Neural progenitor cell (in vitro differentiated cells): ENCODE data around the gene USP48. TPM values are rescaled to one million over a fixed set of nuclear protein-coding genes. Genes with fewer than 3 reads are reported as not detected.
A peak's percentile ranks its signal among the peaks of the same experiment; 100 is the strongest.

Experiments used
- DNase-seq: peaks from one replicate; pipeline ENCODE4 v3.0.0-alpha.2; 2016; ENCODE audit warnings: low spot score
- H2AFZ ChIP-seq: fragments of 200-600 bp; sonication (generic); replicated peaks from 2 replicates; pipeline ENCODE4 v1.6.1; 2016; ENCODE audit warnings: antibody characterized with exemption
- H3F3A ChIP-seq: fragments of 200-600 bp; sonication (generic); 2 replicates; pipeline ENCODE4 v1.6.1; 2016; ENCODE audit warnings: antibody characterized with exemption, low read depth
- H3K27ac ChIP-seq: fragments of 200-600 bp; sonication (generic); 2 replicates; pipeline ENCODE4 v1.5.1; 2016; ENCODE audit warnings: mild to moderate bottlenecking
- H3K27me3 ChIP-seq: fragments of 200-600 bp; sonication (generic); 2 replicates; pipeline ENCODE4 v1.6.1; 2016; ENCODE audit warnings: mild to moderate bottlenecking, moderate library complexity
- H3K36me3 ChIP-seq: fragments of 200-600 bp; sonication (generic); 2 replicates; pipeline ENCODE4 v1.5.1; 2016
- H3K4me1 ChIP-seq: fragments of 200-600 bp; sonication (generic); 2 replicates; pipeline ENCODE4 v1.6.1; 2016; ENCODE audit warnings: mixed run types
- H3K4me2 ChIP-seq: fragments of 200-600 bp; sonication (generic); 2 replicates; pipeline ENCODE4 v1.6.1; 2016
- H3K4me3 ChIP-seq: fragments of 200-600 bp; sonication (generic); 2 replicates; pipeline ENCODE4 v1.5.1; 2016
- H3K79me2 ChIP-seq: fragments of 200-600 bp; sonication (generic); 2 replicates; pipeline ENCODE4 v1.6.1; 2016; ENCODE audit warnings: low read depth
- H3K9ac ChIP-seq: fragments of 200-600 bp; sonication (generic); 2 replicates; pipeline ENCODE4 v1.6.1; 2016
- H3K9me3 ChIP-seq: fragments of 200-600 bp; sonication (generic); 2 replicates; pipeline ENCODE4 v1.5.1; 2016; ENCODE audit warnings: low read depth
- H4K20me1 ChIP-seq: fragments of 200-600 bp; sonication (generic); 2 replicates; pipeline ENCODE4 v1.6.1; 2016; ENCODE audit warnings: low read depth
- H3K27ac Mint-ChIP-seq: 3 replicates; pipeline ENCODE4 v1.8.0; 2021; ENCODE audit warnings: mixed read lengths
- H3K27me3 Mint-ChIP-seq: 2 replicates; pipeline ENCODE4 v1.8.0; 2022; ENCODE audit warnings: low read depth, mild to moderate bottlenecking, inconsistent platforms, moderate library complexity, mixed read lengths; ENCODE audit not compliant: insufficient read depth
- H3K36me3 Mint-ChIP-seq: 3 replicates; pipeline ENCODE4 v1.8.0; 2021; ENCODE audit warnings: mixed read lengths
- H3K4me1 Mint-ChIP-seq: 3 replicates; pipeline ENCODE4 v1.8.0; 2021; ENCODE audit warnings: mixed read lengths
- H3K4me3 Mint-ChIP-seq: 3 replicates; pipeline ENCODE4 v1.8.0; 2021; ENCODE audit warnings: mild to moderate bottlenecking, moderate library complexity, mixed read lengths
- H3K9me3 Mint-ChIP-seq: 3 replicates; pipeline ENCODE4 v1.8.0; 2020; ENCODE audit warnings: mixed read lengths
- CTCF ChIP-seq: fragments of 200-600 bp; sonication (generic); IDR thresholded peaks from 2 replicates; pipeline ENCODE4 v1.5.1; 2017; ENCODE audit warnings: antibody characterized with exemption, mild to moderate bottlenecking
- EZH2 ChIP-seq: fragments of 200-600 bp; sonication (generic); IDR thresholded peaks from 2 replicates; pipeline ENCODE4 v1.6.1; 2017; ENCODE audit warnings: antibody characterized with exemption, mild to moderate bottlenecking, moderate library complexity
- EZH2phosphoT487 ChIP-seq: fragments of 200-600 bp; sonication (generic); IDR thresholded peaks from 2 replicates; pipeline ENCODE4 v1.6.1; 2017; ENCODE audit warnings: antibody characterized with exemption
- total RNA-seq: library from RNA; depleted of rRNA; stranded (reverse); fragments of >200 nt; gene quantifications from 2 replicates; pipeline ENCODE4 v1.2.3, GENCODE V29; 2015; ENCODE audit warnings: low replicate concordance

Gene USP48
- total RNA-seq, 1 donor from 2014 or later: 50.3 TPM

GRCh38 chr1:21639594-21640041, 143.3 kb downstream of the USP48 start:
- Histone ChIP-seq H3K36me3 (no peaks in the 10 kb centered on the region), H3K27ac (no peak overlapping the region), H3K4me3 (no peak overlapping the region), H3K79me2 (no peaks in the 10 kb centered on the region), H3F3A (peaks cover 5% of the 10 kb centered on the region), H2AFZ (no peak overlapping the region), H3K9me3 (no peaks in the 10 kb centered on the region), H3K9ac (no peak overlapping the region), H3K4me2 (no peak overlapping the region), H3K4me1 (peaks cover 6% of the 10 kb centered on the region), H4K20me1 (no peaks in the 10 kb centered on the region), H3K27me3 (no peaks in the 10 kb centered on the region)
- Mint-ChIP-seq H3K4me1 (peaks cover 28% of the 10 kb centered on the region), H3K9me3 (no peaks in the 10 kb centered on the region), H3K27ac (no peak overlapping the region), H3K36me3 (no peaks in the 10 kb centered on the region), H3K4me3 (no peak overlapping the region), H3K27me3 (peaks cover 10% of the 10 kb centered on the region)
- DNase-seq: no peak
- TF ChIP-seq EZH2: no peak
- TF ChIP-seq CTCF: no peak
- TF ChIP-seq EZH2phosphoT487: no peak

GRCh38 chr1:21638531-21639341, 144.2 kb downstream of the USP48 start:
- no peak overlapping the region for H3K4me3 Mint-ChIP-seq
- Histone ChIP-seq H3K36me3 (no peaks in the 10 kb centered on the region), H4K20me1 (no peaks in the 10 kb centered on the region), H3K79me2 (no peaks in the 10 kb centered on the region), H3K4me1 (peaks cover 6% of the 10 kb centered on the region), H3F3A (peaks cover 5% of the 10 kb centered on the region), H2AFZ (no peak overlapping the region), H3K27ac (no peak overlapping the region), H3K9me3 (no peaks in the 10 kb centered on the region), H3K4me2 (no peak overlapping the region), H3K27me3 (no peaks in the 10 kb centered on the region), H3K4me3 (no peak overlapping the region), H3K9ac (no peak overlapping the region)
- peak overlapping the region; percentile 63 for H3K27ac Mint-ChIP-seq
- H3K36me3 Mint-ChIP-seq: no peaks in the 10 kb centered on the region
- peaks cover 28% of the 10 kb centered on the region for H3K4me1 Mint-ChIP-seq
- peaks cover 10% of the 10 kb centered on the region for H3K27me3 Mint-ChIP-seq
- H3K9me3 Mint-ChIP-seq: no peaks in the 10 kb centered on the region
- TF ChIP-seq CTCF: no peak
- TF ChIP-seq EZH2phosphoT487: no peak
- TF ChIP-seq EZH2: no peak
- no peak for DNase-seq

- Mint-ChIP-seq H3K27ac (no peak overlapping the region), H3K9me3 (no peaks in the 10 kb centered on the region), H3K4me3 (no peak overlapping the region), H3K36me3 (no peaks in the 10 kb centered on the region), H3K4me1 (peaks cover 32% of the 10 kb centered on the region), H3K27me3 (peaks cover 7% of the 10 kb centered on the region)
- TF ChIP-seq EZH2 (no peak), EZH2phosphoT487 (no peak), CTCF (no peak)
- no peaks in the 10 kb centered on the region for H3K79me2 ChIP-seq
- H3K27me3 ChIP-seq: no peaks in the 10 kb centered on the region
- no peak overlapping the region for H3K9ac ChIP-seq
- no peak overlapping the region for H3K27ac ChIP-seq
- no peak overlapping the region for H3K4me2 ChIP-seq
- DNase-seq: no peak
- no peak overlapping the region for H2AFZ ChIP-seq
- H4K20me1 ChIP-seq: no peaks in the 10 kb centered on the region
- no peaks in the 10 kb centered on the region for H3K36me3 ChIP-seq
- H3F3A ChIP-seq: peaks cover 5% of the 10 kb centered on the region
- no peaks in the 10 kb centered on the region for H3K9me3 ChIP-seq
- peaks cover 6% of the 10 kb centered on the region for H3K4me1 ChIP-seq
- no peak overlapping the region for H3K4me3 ChIP-seq
Measured at GRCh38 chr1:21637514-21637913, 145.4 kb downstream of the USP48 start.
